Neuronal stem cell (in vitro differentiated cells): ENCODE data around the gene SH3GLB1.

ENCODE experiments used
- DNase-seq: peaks from one replicate; pipeline ENCODE4 v3.0.0-alpha.2; 2013; ENCODE audit warnings: low spot score
- H2AFZ ChIP-seq: one replicate; pipeline ENCODE4 v1.6.1; 2013; ENCODE audit warnings: mild to moderate bottlenecking, low read length, inconsistent platforms
- H2AK5ac ChIP-seq: 2 replicates; pipeline ENCODE4 v1.6.1; 2013; ENCODE audit warnings: low read depth, mild to moderate bottlenecking, inconsistent platforms, low read length, moderate library complexity, mixed read lengths
- H2BK120ac ChIP-seq: 2 replicates; pipeline ENCODE4 v1.6.1; 2013; ENCODE audit warnings: low read depth, mild to moderate bottlenecking, inconsistent platforms, low read length, moderate library complexity, mixed read lengths
- H2BK12ac ChIP-seq: one replicate; pipeline ENCODE4 v1.6.1; 2013; ENCODE audit warnings: low read length, inconsistent platforms
- H2BK15ac ChIP-seq: 2 replicates; pipeline ENCODE4 v1.6.1; 2013; ENCODE audit warnings: mild to moderate bottlenecking, low read length, inconsistent platforms, mixed read lengths
- H2BK5ac ChIP-seq: one replicate; pipeline ENCODE4 v1.6.1; 2013; ENCODE audit warnings: inconsistent platforms, mild to moderate bottlenecking, low read length, moderate library complexity
- H3K14ac ChIP-seq: one replicate; pipeline ENCODE4 v1.6.1; 2013; ENCODE audit warnings: low read length, inconsistent platforms
- H3K18ac ChIP-seq: 2 replicates; pipeline ENCODE4 v1.6.1; 2013; ENCODE audit warnings: low read length, inconsistent platforms
- H3K23ac ChIP-seq: 2 replicates; pipeline ENCODE4 v1.6.1; 2013; ENCODE audit warnings: low read depth, mild to moderate bottlenecking, mixed read lengths, low read length, inconsistent platforms; ENCODE audit not compliant: poor library complexity
- H3K27ac ChIP-seq: replicated peaks from 3 replicates; pipeline ENCODE4 v1.5.1; 2013; ENCODE audit warnings: low read length, inconsistent platforms
- H3K27me3 ChIP-seq, 3 experiments: 2 replicates each; pipeline ENCODE4 v1.6.1; 2013; ENCODE audit warnings: low read length in 3 of 3, mild to moderate bottlenecking in 2 of 3, inconsistent platforms in 1 of 3, low read depth in 1 of 3, mixed read lengths in 1 of 3, moderate library complexity in 1 of 3; ENCODE audit not compliant: control insufficient read depth in 3 of 3, insufficient read depth in 3 of 3
- H3K36me3 ChIP-seq, 2 donors: replicated peaks in 1 of 2; 2 replicates each; pipeline ENCODE4 v1.6.1; 2013; ENCODE audit warnings: low read length in 2 of 2; ENCODE audit not compliant: control insufficient read depth in 2 of 2, insufficient read depth in 2 of 2
- H3K4ac ChIP-seq: 2 replicates; pipeline ENCODE4 v1.6.1; 2013; ENCODE audit warnings: inconsistent platforms, mild to moderate bottlenecking, low read length, moderate library complexity
- H3K4me1 ChIP-seq, 2 donors: 1 replicate in 1 of 2; 2 replicates in 1 of 2; pipeline ENCODE4 v1.6.1; 2013; ENCODE audit warnings: low read length in 2 of 2, low read depth in 1 of 2; ENCODE audit not compliant: control insufficient read depth in 2 of 2, insufficient read depth in 1 of 2
- H3K4me2 ChIP-seq: one replicate; pipeline ENCODE4 v1.6.1; 2013; ENCODE audit warnings: mild to moderate bottlenecking, low read length, inconsistent platforms; ENCODE audit not compliant: insufficient read depth, poor library complexity, severe bottlenecking
- H3K4me3 ChIP-seq, 2 donors: 2 replicates each; pipeline ENCODE4 v1.5.1; 2013; ENCODE audit warnings: low read length in 2 of 2, mild to moderate bottlenecking in 2 of 2, inconsistent platforms in 1 of 2, moderate library complexity in 1 of 2
- H3K79me1 ChIP-seq: one replicate; pipeline ENCODE4 v1.6.1; 2013; ENCODE audit warnings: low read depth, mild to moderate bottlenecking, inconsistent platforms, low read length, moderate library complexity
- H3K9ac ChIP-seq: one replicate; pipeline ENCODE4 v1.6.1; 2013; ENCODE audit warnings: mild to moderate bottlenecking, low read depth, low read length, inconsistent platforms; ENCODE audit not compliant: poor library complexity
- H3K9me3 ChIP-seq, 2 donors: replicated peaks in 1 of 2; 2 replicates each; pipeline versions ENCODE3 to v1.6.1; 2013; ENCODE audit warnings: low read length in 2 of 2, mild to moderate bottlenecking in 2 of 2, inconsistent platforms in 1 of 2, low read depth in 1 of 2, mixed read lengths in 1 of 2, moderate library complexity in 1 of 2; ENCODE audit not compliant: control insufficient read depth in 2 of 2, insufficient read depth in 1 of 2
- H4K8ac ChIP-seq: one replicate; pipeline ENCODE4 v1.6.1; 2013; ENCODE audit warnings: low read depth, mild to moderate bottlenecking, inconsistent platforms, low read length, moderate library complexity
- H4K91ac ChIP-seq: one replicate; pipeline ENCODE4 v1.6.1; 2013; ENCODE audit warnings: low read length, low read depth, mild to moderate bottlenecking, inconsistent platforms; ENCODE audit not compliant: poor library complexity
- WGBS, 2 donors: extraction: QIAGEN DNeasy Blood & Tissue Kit; methylation state at CpG; one replicate each; pipeline ENCODE4 v1.1.7; 2013; ENCODE audit warnings: missing lambda C conversion rate in 2 of 2, mixed read lengths in 1 of 2; ENCODE audit not compliant: insufficient read length in 2 of 2, insufficient replicate concordance in 1 of 2; ENCODE audit errors: extremely low coverage in 2 of 2; 5-methylcytosine and 5-hydroxymethylcytosine counted together

The SH3GLB1 gene

DNA sequence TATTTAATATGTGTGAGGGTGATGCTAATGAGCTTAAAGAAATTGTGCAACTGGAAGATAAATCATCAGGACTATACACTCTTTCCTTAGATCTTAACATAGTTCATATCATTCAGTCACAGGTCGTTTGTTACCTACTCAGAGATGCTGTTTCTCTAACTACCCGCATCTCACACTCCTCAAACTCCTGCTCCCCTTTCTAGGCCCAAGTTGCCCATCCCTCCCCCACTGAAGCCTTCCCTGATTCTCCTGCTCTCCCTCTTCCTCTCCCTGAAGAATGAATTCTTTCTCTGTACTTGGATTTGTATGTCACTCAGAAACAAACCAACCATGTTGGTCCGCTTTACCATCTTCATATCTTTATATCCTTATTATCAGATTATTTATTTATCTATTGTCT, 9.1 kb downstream of the SH3GLB1 start:
- H3K4ac ChIP-seq = no peak overlapping the region
- no CpG with 5 or more reads among the region's 3 CpGs for WGBS, 2 donors
- H2BK12ac ChIP-seq = no peak overlapping the region
- no peak for DNase-seq
- H3K4me1 ChIP-seq = no peaks in the 10 kb centered on the region
- no peak overlapping the region for H4K8ac ChIP-seq
- no peak overlapping the region for H3K4me2 ChIP-seq
- H2BK15ac ChIP-seq = no peak overlapping the region
- H4K91ac ChIP-seq = no peak overlapping the region
- H3K23ac ChIP-seq = no peak overlapping the region
- no peak overlapping the region for H2BK120ac ChIP-seq
- H3K4me3 ChIP-seq = no peak overlapping the region
- no peak overlapping the region for H2BK5ac ChIP-seq
- H3K18ac ChIP-seq = no peak overlapping the region
- no peaks in the 10 kb centered on the region for H3K9me3 ChIP-seq
- H2AFZ ChIP-seq = no peak overlapping the region
- no peak overlapping the region for H2AK5ac ChIP-seq
- no peak overlapping the region for H3K27ac ChIP-seq
- H3K9ac ChIP-seq = no peak overlapping the region
- H3K79me1 ChIP-seq = no peaks in the 10 kb centered on the region
- H3K14ac ChIP-seq = no peak overlapping the region
- H3K27me3 ChIP-seq = no peaks in the 10 kb centered on the region
- H3K36me3 ChIP-seq = peaks cover 0 to 44% of the 10 kb centered on the region in 2 donors

DNA sequence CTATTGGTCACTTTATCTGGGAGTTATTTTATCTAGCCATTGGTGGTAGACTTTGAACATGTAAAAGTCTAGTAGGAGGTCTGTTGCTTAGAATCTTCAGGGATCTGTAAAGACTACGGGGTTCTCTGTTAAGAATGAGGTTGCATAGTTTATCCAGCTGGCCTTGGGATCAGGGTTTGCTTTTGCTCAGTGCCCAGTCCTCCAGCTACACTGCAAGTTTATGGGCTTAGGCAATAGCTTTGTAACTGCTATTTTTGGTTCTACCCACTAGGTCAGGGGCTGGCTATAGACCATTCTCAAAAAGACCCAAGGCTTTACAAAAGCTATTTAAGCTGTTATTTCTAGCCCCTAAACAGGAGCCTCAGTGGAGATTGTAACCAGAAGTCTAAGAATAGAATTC, 9.8 kb downstream of the SH3GLB1 start:
- H3K27me3 ChIP-seq = no peaks in the 10 kb centered on the region
- H2BK5ac ChIP-seq = no peak overlapping the region
- DNase-seq = no peak
- WGBS, 2 donors = no CpG with 5 or more reads among the region's 1 CpG
- no peak overlapping the region for H4K91ac ChIP-seq
- no peak overlapping the region for H2AFZ ChIP-seq
- H3K4me1 ChIP-seq = no peaks in the 10 kb centered on the region
- H2AK5ac ChIP-seq = no peak overlapping the region
- H3K14ac ChIP-seq = no peak overlapping the region
- H3K9me3 ChIP-seq = no peaks in the 10 kb centered on the region
- H3K4me3 ChIP-seq = no peak overlapping the region
- no peak overlapping the region for H2BK12ac ChIP-seq
- H3K18ac ChIP-seq = no peak overlapping the region
- H3K9ac ChIP-seq = no peak overlapping the region
- H4K8ac ChIP-seq = no peak overlapping the region
- H3K4ac ChIP-seq = no peak overlapping the region
- H3K4me2 ChIP-seq = no peak overlapping the region
- no peak overlapping the region for H2BK120ac ChIP-seq
- H3K36me3 ChIP-seq = peaks cover 0 to 48% of the 10 kb centered on the region in 2 donors
- H3K27ac ChIP-seq = no peak overlapping the region
- H2BK15ac ChIP-seq = no peak overlapping the region
- no peaks in the 10 kb centered on the region for H3K79me1 ChIP-seq
- H3K23ac ChIP-seq = no peak overlapping the region

DNA sequence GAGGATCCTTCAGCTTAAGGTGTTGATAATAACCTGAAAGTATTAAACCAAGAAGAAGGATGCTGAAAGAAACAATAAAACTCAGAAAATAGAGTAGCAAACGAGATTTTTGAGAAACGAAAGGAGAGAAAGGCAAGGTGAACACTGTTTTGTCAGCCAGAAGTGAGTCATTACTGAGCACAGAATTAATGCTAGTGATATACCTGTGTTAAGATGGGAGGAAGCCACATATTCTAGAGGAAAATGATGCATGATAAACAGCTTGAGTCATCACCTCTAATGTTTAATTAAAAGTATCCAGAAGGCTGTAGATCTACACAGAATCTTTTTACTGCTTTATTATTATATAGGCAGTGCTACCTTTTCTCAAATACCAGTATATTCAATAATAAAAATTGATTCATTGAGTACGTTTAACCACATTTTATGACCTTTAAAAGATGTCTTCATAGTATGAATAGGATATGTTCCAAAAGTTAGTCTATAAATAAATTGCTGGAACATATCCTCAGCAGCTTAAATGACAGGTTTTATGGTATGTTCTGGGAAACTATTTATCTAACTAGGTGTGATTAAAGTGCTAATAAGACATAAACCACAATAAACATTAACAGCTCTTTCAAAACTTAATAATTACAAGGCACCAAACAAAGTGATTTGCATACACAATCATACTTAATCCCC, 10.3 kb downstream of the SH3GLB1 start:
- no peak overlapping the region for H3K9ac ChIP-seq
- no peak overlapping the region for H3K14ac ChIP-seq
- no peaks in the 10 kb centered on the region for H3K9me3 ChIP-seq
- H4K8ac ChIP-seq = no peak overlapping the region
- no peak overlapping the region for H3K4me2 ChIP-seq
- H3K27ac ChIP-seq = no peak overlapping the region
- no peak overlapping the region for H3K18ac ChIP-seq
- no peak overlapping the region for H3K23ac ChIP-seq
- no peak overlapping the region for H2BK12ac ChIP-seq
- H2BK5ac ChIP-seq = no peak overlapping the region
- no peaks in the 10 kb centered on the region for H3K27me3 ChIP-seq
- no peak overlapping the region for H2BK15ac ChIP-seq
- no peaks in the 10 kb centered on the region for H3K79me1 ChIP-seq
- H2BK120ac ChIP-seq = no peak overlapping the region
- DNase-seq = no peak
- no peak overlapping the region for H3K4ac ChIP-seq
- no peak overlapping the region for H3K4me3 ChIP-seq
- no peaks in the 10 kb centered on the region for H3K4me1 ChIP-seq
- H3K36me3 ChIP-seq = peaks cover 0 to 47% of the 10 kb centered on the region in 2 donors
- H2AFZ ChIP-seq = no peak overlapping the region
- WGBS, 2 donors = no CpG with 5 or more reads among the region's 3 CpGs
- H4K91ac ChIP-seq = no peak overlapping the region
- no peak overlapping the region for H2AK5ac ChIP-seq

DNA sequence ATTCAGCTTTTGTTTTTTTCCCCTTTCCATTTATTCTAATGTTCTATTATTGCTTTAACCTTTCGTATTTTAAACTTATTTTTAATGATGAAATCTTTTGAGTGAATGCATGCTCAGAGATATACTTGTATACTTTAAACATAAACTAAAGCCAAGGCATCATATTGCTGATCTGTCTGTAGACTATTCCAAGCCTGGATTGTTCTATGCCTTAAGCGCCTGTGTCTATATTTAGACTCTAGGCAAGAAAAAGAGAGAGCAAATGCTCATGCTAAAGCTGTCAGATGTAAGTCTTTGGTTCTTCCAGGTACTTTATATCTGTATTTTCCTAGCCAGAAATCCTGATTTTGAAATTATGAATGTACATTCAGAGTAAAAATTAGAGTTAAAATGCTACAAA, 14.4 kb downstream of the SH3GLB1 start:
- Histone ChIP-seq H3K9ac (no peak overlapping the region), H3K14ac (no peak overlapping the region), H3K4ac (no peak overlapping the region), H2AFZ (no peak overlapping the region), H2BK12ac (no peak overlapping the region), H3K4me1 (no peaks in the 10 kb centered on the region), H3K23ac (no peak overlapping the region), H3K27ac (no peak overlapping the region), H3K79me1 (no peaks in the 10 kb centered on the region), H3K27me3 (no peaks in the 10 kb centered on the region), H3K18ac (no peak overlapping the region), H2BK120ac (no peak overlapping the region), H2AK5ac (no peak overlapping the region), H2BK5ac (no peak overlapping the region), H3K9me3 (no peaks in the 10 kb centered on the region), H2BK15ac (no peak overlapping the region), H3K36me3 (peaks cover 3 to 81% of the 10 kb centered on the region in 2 donors), H4K91ac (no peak overlapping the region), H3K4me3 (no peak overlapping the region), H4K8ac (no peak overlapping the region), H3K4me2 (no peak overlapping the region)
- no peak for DNase-seq
- WGBS, 2 donors = no CpG with 5 or more reads among the region's 2 CpGs
